C4-2B (cell line): ENCODE data around the gene HLTF.

ENCODE experiments used
- CTCF ChIP-seq: fragments of 450-650 bp; conservative IDR thresholded peaks from 2 replicates; pipeline ENCODE4 v1.5.1; 2017; ENCODE audit warnings: mild to moderate bottlenecking
- ZFX ChIP-seq: fragments of 450-650 bp; IDR thresholded peaks from 2 replicates; pipeline ENCODE4 v1.6.1; 2017

GRCh38 chr3:149023951-149024350 is 62.4 kb downstream of the HLTF start:
- TF ChIP-seq CTCF (no peak), ZFX (no peak)
